Liver (tissue), 9 donors: ENCODE measurements around the gene PTPRN2. TPM values are rescaled to one million over a fixed set of nuclear protein-coding genes. Genes with fewer than 3 reads are reported as not detected.

Source experiments
- DNase-seq: peaks from one replicate; pipeline ENCODE4 v3.0.0-alpha.2; 2017; ENCODE audit warnings: low spot score
- H3K27ac ChIP-seq, 2 donors: one replicate each; pipeline ENCODE4 v1.7.0; 2013; ENCODE audit warnings: inconsistent platforms in 2 of 2, low read length in 2 of 2, control low read depth in 1 of 2, low read depth in 1 of 2, mild to moderate bottlenecking in 1 of 2
- H3K27me3 ChIP-seq, 4 donors: one replicate each; pipeline versions ENCODE4 v1.6.1 to v1.7.0; 2013; ENCODE audit warnings: low read length in 3 of 4, inconsistent platforms in 1 of 4, mild to moderate bottlenecking in 1 of 4, moderate library complexity in 1 of 4; ENCODE audit not compliant: control insufficient read depth in 4 of 4, insufficient read depth in 4 of 4
- H3K36me3 ChIP-seq, 4 donors: one replicate each; pipeline versions ENCODE4 v1.6.1 to v1.7.0; 2013; ENCODE audit warnings: low read length in 3 of 4, mild to moderate bottlenecking in 3 of 4, low read depth in 1 of 4, moderate library complexity in 1 of 4; ENCODE audit not compliant: control insufficient read depth in 4 of 4, insufficient read depth in 3 of 4
- H3K4me1 ChIP-seq, 4 donors: one replicate each; pipeline versions ENCODE4 v1.6.1 to v1.7.0; 2013; ENCODE audit warnings: low read length in 3 of 4, mild to moderate bottlenecking in 3 of 4, moderate library complexity in 1 of 4; ENCODE audit not compliant: control insufficient read depth in 4 of 4, insufficient read depth in 4 of 4
- H3K4me3 ChIP-seq, 3 donors: one replicate each; pipeline versions ENCODE4 v1.6.1 to v1.7.0; 2013; ENCODE audit warnings: low read length in 3 of 3, control low read depth in 1 of 3, low read depth in 1 of 3, mild to moderate bottlenecking in 1 of 3
- H3K9ac ChIP-seq, 2 donors: one replicate each; pipeline ENCODE4 v1.7.0; 2013; ENCODE audit warnings: low read length in 2 of 2, mild to moderate bottlenecking in 2 of 2, moderate library complexity in 2 of 2, control low read depth in 1 of 2, low read depth in 1 of 2
- H3K9me3 ChIP-seq, 4 donors: one replicate each; pipeline versions ENCODE4 v1.6.1 to v1.7.0; 2013; ENCODE audit warnings: low read length in 3 of 4; ENCODE audit not compliant: control insufficient read depth in 4 of 4
- ATF3 ChIP-seq: IDR thresholded peaks from 2 replicates; pipeline ENCODE4 v1.6.1; 2016; ENCODE audit warnings: antibody characterized with exemption
- CTCF ChIP-seq: fragments of 150-350 bp; IDR thresholded peaks from 2 replicates; pipeline ENCODE4 v1.5.1; 2017; ENCODE audit warnings: improper control_type of control experiment, low read depth, low read length; ENCODE audit not compliant: missing input control
- EGR1 ChIP-seq, 2 donors: IDR thresholded peaks; 2 replicates each; pipeline ENCODE4 v1.6.1; 2016 to 2018; ENCODE audit warnings: antibody characterized with exemption in 2 of 2, low read depth in 2 of 2
- FOXA1 ChIP-seq: IDR thresholded peaks from 2 replicates; pipeline ENCODE4 v1.6.1; 2016; ENCODE audit warnings: antibody characterized with exemption
- FOXA2 ChIP-seq: IDR thresholded peaks from 2 replicates; pipeline ENCODE4 v1.6.1; 2016; ENCODE audit warnings: antibody characterized with exemption
- GABPA ChIP-seq, 2 donors: IDR thresholded peaks in 1 of 2; conservative IDR thresholded peaks in 1 of 2; 2 replicates each; pipeline ENCODE4 v1.6.1; 2016; ENCODE audit warnings: antibody characterized with exemption in 2 of 2, mild to moderate bottlenecking in 1 of 2, moderate library complexity in 1 of 2
- HNF4A ChIP-seq, 2 donors: conservative IDR thresholded peaks; 2 replicates each; pipeline ENCODE4 v1.6.1; 2016; ENCODE audit warnings: antibody characterized with exemption in 2 of 2, mild to moderate bottlenecking in 2 of 2
- HNF4G ChIP-seq: IDR thresholded peaks from 2 replicates; pipeline ENCODE4 v1.6.1; 2016; ENCODE audit warnings: antibody characterized with exemption
- JUND ChIP-seq, 2 donors: IDR thresholded peaks; 2 replicates each; pipeline ENCODE4 v1.6.1; 2016; ENCODE audit warnings: antibody characterized with exemption in 2 of 2
- NR2F2 ChIP-seq: IDR thresholded peaks from 2 replicates; pipeline ENCODE4 v1.6.1; 2016; ENCODE audit warnings: antibody characterized with exemption
- RAD21 ChIP-seq, 2 donors: IDR thresholded peaks; 2 replicates each; pipeline ENCODE4 v1.6.1; 2016; ENCODE audit warnings: antibody characterized with exemption in 2 of 2, mild to moderate bottlenecking in 2 of 2
- REST ChIP-seq: IDR thresholded peaks from 2 replicates; pipeline ENCODE4 v1.6.1; 2016; ENCODE audit warnings: antibody characterized with exemption, mild to moderate bottlenecking
- RXRA ChIP-seq, 2 donors: IDR thresholded peaks; 2 replicates each; pipeline ENCODE4 v1.6.1; 2017 to 2018; ENCODE audit warnings: antibody characterized with exemption in 2 of 2, mild to moderate bottlenecking in 1 of 2
- SP1 ChIP-seq: IDR thresholded peaks from 2 replicates; pipeline ENCODE4 v1.6.1; 2018; ENCODE audit warnings: antibody characterized with exemption, mild to moderate bottlenecking
- TAF1 ChIP-seq: conservative IDR thresholded peaks from 2 replicates; pipeline ENCODE4 v1.6.1; 2016; ENCODE audit warnings: antibody characterized with exemption, mild to moderate bottlenecking
- YY1 ChIP-seq: IDR thresholded peaks from 2 replicates; pipeline ENCODE4 v1.6.1; 2016; ENCODE audit warnings: antibody characterized with exemption, mild to moderate bottlenecking
- ZBTB33 ChIP-seq: IDR thresholded peaks from 2 replicates; pipeline ENCODE4 v1.6.1; 2016; ENCODE audit warnings: antibody characterized with exemption
- WGBS: extraction: QIAGEN DNeasy Blood & Tissue Kit; methylation state at CpG from one replicate; pipeline ENCODE4 v1.1.7; 2013; 5-methylcytosine and 5-hydroxymethylcytosine counted together
- polyA plus RNA-seq, 2 donors: library from polyadenylated mRNA; stranded (reverse) in 1 of 2; unstranded in 1 of 2; fragments of 200-250 nt in 1 of 2; fragments of >200 nt in 1 of 2; fragmentation: Nextera tagmentation in 1 of 2; extraction: Ambion mirVana in 1 of 2; gene quantifications; one replicate each; pipeline versions ENCODE4 v1.2.1 to v1.2.3, GENCODE V29; 2013 to 2015
- total RNA-seq, 2 donors: library from RNA; depleted of rRNA; stranded (reverse); fragments of >200 nt; gene quantifications; one replicate each; pipeline ENCODE4 v1.2.3, GENCODE V29; 2014
- TF ChIP-seq, protein P1 (sequence below): IDR thresholded peaks from 2 replicates; pipeline ENCODE4 v1.6.1; 2016; ENCODE audit warnings: antibody characterized with exemption
- donor health status: healthy.
- donor health status: healthy.
- donor health status: healthy.
- donor health status: healthy.
- donor health status: healthy.

Gene PTPRN2
- total and polyA plus RNA-seq, 4 donors: 0.75 to 1.9 (median 1.1) TPM

DNA sequence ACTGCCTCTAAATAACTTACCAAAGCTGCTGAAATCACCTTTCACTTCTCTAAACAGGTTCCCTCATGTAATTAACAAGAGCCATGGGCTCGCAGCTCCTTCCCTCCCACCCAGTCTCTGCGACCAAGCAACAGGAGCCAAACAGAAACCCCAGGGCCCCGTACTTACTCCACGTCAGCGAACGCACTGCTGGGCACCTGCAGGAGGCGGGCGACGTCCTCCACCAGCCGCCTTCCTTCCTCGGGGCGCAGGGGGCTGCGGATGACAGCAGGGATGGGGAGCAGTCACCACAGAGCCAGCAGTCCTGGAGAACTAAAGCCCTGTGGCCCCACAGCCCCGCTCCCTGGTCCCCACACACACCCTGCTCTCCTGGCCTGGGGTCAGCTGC is 477.0 kb downstream of the PTPRN2 start:
- no peak for DNase-seq
- Histone ChIP-seq H3K4me3 (no peak overlapping the region), H3K4me1 (no peaks in the 10 kb centered on the region), H3K27ac (no peak overlapping the region), H3K9me3 (peaks cover 0 to 4% (median 2%) of the 10 kb centered on the region in 4 donors), H3K27me3 (no peaks in the 10 kb centered on the region), H3K36me3 (no peaks in the 10 kb centered on the region), H3K9ac (no peak overlapping the region)
- WGBS: 89% methylated on average over 14 of the region's 14 CpGs
- TF ChIP-seq CTCF (no peak), JUND (IDR thresholded peaks at IDR 0.05) (no peak), RXRA (IDR thresholded peaks at IDR 0.05) (no peak), HNF4G (no peak), SP1 (no peak), TAF1 (no peak), GABPA (IDR thresholded peaks at IDR 0.05 in 1 of 2, conservative IDR thresholded peaks at IDR 0.05 in 1 of 2) (no peak), NR2F2 (no peak), ATF3 (no peak), FOXA2 (no peak), EGR1 (IDR thresholded peaks at IDR 0.05; ENCODE audit: low read depth in 2 of 2) (no peak), FOXA1 (no peak), RAD21 (IDR thresholded peaks at IDR 0.05) (no peak), YY1 (no peak), ZBTB33 (no peak), HNF4A (conservative IDR thresholded peaks at IDR 0.05) (no peak), REST (no peak)
- TF ChIP-seq, protein P1, sequence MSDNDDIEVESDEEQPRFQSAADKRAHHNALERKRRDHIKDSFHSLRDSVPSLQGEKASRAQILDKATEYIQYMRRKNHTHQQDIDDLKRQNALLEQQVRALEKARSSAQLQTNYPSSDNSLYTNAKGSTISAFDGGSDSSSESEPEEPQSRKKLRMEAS: no peak
